GM12878 (cell line): Measurements from ENCODE around the gene RPIA. TPM values are rescaled to one million over a fixed set of nuclear protein-coding genes. Genes with fewer than 3 reads are reported as not detected.

ENCODE experiments used
- ATAC-seq: fragments of 200-7000 bp; cut with Tn5 transposase; 3 replicates; pipeline ENCODE4 v1.9.1; 2020; ENCODE audit warnings: mild to moderate bottlenecking, moderate library complexity
- BruUV-seq: library from RNA; stranded (reverse); fragments of 400-500 nt; replicated peaks from 2 replicates; lab custom pipeline; 2021; lab: Mats Ljungman, UMichigan
- CTCF ChIA-PET: fragments of 300-600 bp; sonication (Branson Sonifier 250); formaldehyde crosslinking; extraction: SDS; loops from one replicate; lab custom pipeline; 2021; ENCODE audit warnings: inconsistent platforms; lab: Yijun Ruan, JAX
- POLR2A ChIA-PET: fragments of 350-600 bp; formaldehyde crosslinking; extraction: SDS; loops from one replicate; lab custom pipeline; 2021; ENCODE audit warnings: inconsistent platforms; lab: Charles Lee
- RAD21 ChIA-PET: fragments of 300-600 bp; sonication (Branson Sonifier 250); formaldehyde crosslinking; loops from one replicate; lab custom pipeline; 2023; ENCODE audit warnings: antibody characterized with exemption; ENCODE audit not compliant: unreplicated experiment; lab: Charles Lee
- SMC1A ChIA-PET: fragments of 300-600 bp; sonication (Branson Sonifier 250); formaldehyde crosslinking; loops from one replicate; lab custom pipeline; 2023; ENCODE audit not compliant: unreplicated experiment, uncharacterized antibody; lab: Charles Lee
- DNase-seq: peaks from one replicate; pipeline ENCODE4 v3.0.0-alpha.2; 2011; ENCODE audit warnings: low read depth, low spot score
- FAIRE-seq: peaks from 3 replicates; lab custom pipeline; 2011; peaks lifted over from hg19 to GRCh38; lab: Jason Lieb, UNC
- H2AFZ ChIP-seq: 2 replicates; pipeline ENCODE4 v1.6.0; 2011; ENCODE audit warnings: low read depth, low read length, control low read depth; ENCODE audit not compliant: control insufficient read depth
- H3K27ac ChIP-seq: 2 replicates; pipeline ENCODE4 v1.5.1; 2011; ENCODE audit warnings: control low read depth; ENCODE audit not compliant: control insufficient read depth, insufficient read depth
- H3K27me3 ChIP-seq, 2 experiments: replicated peaks in 1 of 2; 2 replicates each; pipeline versions ENCODE4 v1.6.0 to v1.6.1; 2011; ENCODE audit warnings: low read length in 1 of 2; ENCODE audit not compliant: control insufficient read depth in 2 of 2, insufficient read depth in 2 of 2
- H3K36me3 ChIP-seq, 2 experiments: 2 replicates each; pipeline ENCODE4 v1.5.1; 2011; ENCODE audit warnings: low read length in 1 of 2; ENCODE audit not compliant: control insufficient read depth in 2 of 2, insufficient read depth in 2 of 2
- H3K4me1 ChIP-seq: 2 replicates; pipeline ENCODE4 v1.6.1; 2011; ENCODE audit warnings: mild to moderate bottlenecking, low read length, moderate library complexity, mixed read lengths; ENCODE audit not compliant: control insufficient read depth, insufficient read depth
- H3K4me2 ChIP-seq: 2 replicates; pipeline ENCODE4 v1.6.0; 2011; ENCODE audit warnings: control low read depth; ENCODE audit not compliant: control insufficient read depth, insufficient read depth
- H3K4me3 ChIP-seq: fragments of 200-600 bp; sonication (generic); 2 replicates; pipeline ENCODE4 v1.5.1; 2016
- H3K79me2 ChIP-seq: 2 replicates; pipeline ENCODE4 v1.6.0; 2011; ENCODE audit warnings: low read length; ENCODE audit not compliant: control insufficient read depth, insufficient read depth
- H3K9ac ChIP-seq: 2 replicates; pipeline ENCODE4 v1.8.0; 2011; ENCODE audit warnings: low read length, control low read depth, mixed read lengths; ENCODE audit not compliant: control insufficient read depth, insufficient read depth
- H3K9me3 ChIP-seq: replicated peaks from 3 replicates; pipeline ENCODE4 v1.5.1; 2011; ENCODE audit warnings: mild to moderate bottlenecking, low read length; ENCODE audit not compliant: control insufficient read depth, insufficient read depth
- H4K20me1 ChIP-seq: 2 replicates; pipeline ENCODE4 v1.6.0; 2011; ENCODE audit not compliant: control insufficient read depth, insufficient read depth
- ATF2 ChIP-seq: IDR thresholded peaks from 2 replicates; pipeline ENCODE4 v1.6.1; 2012; ENCODE audit warnings: low read length, inconsistent platforms
- ATF3 ChIP-seq: IDR thresholded peaks from 2 replicates; pipeline ENCODE4 v1.6.1; 2011; ENCODE audit warnings: low read depth, mild to moderate bottlenecking, low read length, moderate library complexity, borderline replicate concordance; ENCODE audit errors: extremely low read depth
- CBFB ChIP-seq: IDR thresholded peaks from 2 replicates; pipeline ENCODE4 v1.6.1; 2016; ENCODE audit warnings: antibody characterized with exemption, low read depth
- CHD2 ChIP-seq: IDR thresholded peaks from 2 replicates; pipeline ENCODE4 v1.6.1; 2011; ENCODE audit warnings: low read depth, low read length, improper control_type of control experiment, borderline replicate concordance
- E4F1 ChIP-seq: fragments of 450-650 bp; IDR thresholded peaks from 2 replicates; pipeline ENCODE4 v1.6.1; 2018; ENCODE audit warnings: borderline replicate concordance, mild to moderate bottlenecking; ENCODE audit not compliant: partially characterized antibody
- EZH2 ChIP-seq: IDR thresholded peaks from 2 replicates; pipeline ENCODE4 v1.6.1; 2012; ENCODE audit warnings: low read depth, mild to moderate bottlenecking, control low read depth, inconsistent platforms, low read length, borderline replicate concordance; ENCODE audit not compliant: control insufficient read depth
- KAT2A ChIP-seq: conservative IDR thresholded peaks from 2 replicates; pipeline ENCODE4 v1.6.1; 2011; ENCODE audit warnings: low read depth, low read length; ENCODE audit not compliant: control insufficient read depth
- MTA3 ChIP-seq: IDR thresholded peaks from 2 replicates; pipeline ENCODE4 v1.6.1; 2012; ENCODE audit warnings: low read length, inconsistent platforms, borderline replicate concordance
- RELB ChIP-seq: fragments of 450-650 bp; IDR thresholded peaks from 2 replicates; pipeline ENCODE4 v1.6.1; 2017; ENCODE audit warnings: low read depth, mild to moderate bottlenecking, moderate library complexity
- RFX5 ChIP-seq: IDR thresholded peaks from 2 replicates; pipeline ENCODE4 v1.6.1; 2011; ENCODE audit warnings: low read depth, low read length, improper control_type of control experiment
- SMAD1 ChIP-seq: fragments of 450-650 bp; IDR thresholded peaks from 2 replicates; pipeline ENCODE4 v1.6.1; 2018; ENCODE audit warnings: mild to moderate bottlenecking, low read depth; ENCODE audit not compliant: partially characterized antibody
- SPI1 ChIP-seq: IDR thresholded peaks from 2 replicates; pipeline ENCODE4 v1.6.1; 2011; ENCODE audit warnings: low read depth, mild to moderate bottlenecking, low read length, moderate library complexity, borderline replicate concordance; ENCODE audit not compliant: insufficient read depth
- SRF ChIP-seq, 2 experiments: IDR thresholded peaks; 2 replicates each; pipeline ENCODE4 v1.6.1; 2011; ENCODE audit warnings: low read depth in 2 of 2, low read length in 2 of 2, mild to moderate bottlenecking in 1 of 2, moderate library complexity in 1 of 2
- TCF3 ChIP-seq: IDR thresholded peaks from 2 replicates; pipeline ENCODE4 v1.6.1; 2012; ENCODE audit warnings: low read depth, mild to moderate bottlenecking, low read length, borderline replicate concordance; ENCODE audit not compliant: insufficient read depth
- TCF7 ChIP-seq: IDR thresholded peaks from 2 replicates; pipeline ENCODE4 v1.6.1; 2014; ENCODE audit warnings: antibody characterized with exemption, borderline replicate concordance
- ZSCAN29 ChIP-seq: fragments of 450-650 bp; IDR thresholded peaks from 2 replicates; pipeline ENCODE4 v1.6.1; 2017; ENCODE audit warnings: mild to moderate bottlenecking, moderate library complexity
- WGBS: methylation state at CpG from one replicate; pipeline ENCODE4 v1.1.6; 2016; ENCODE audit warnings: low lambda C conversion rate; ENCODE audit not compliant: insufficient replicate concordance, insufficient coverage; ENCODE audit errors: missing lambda C conversion rate; 5-methylcytosine and 5-hydroxymethylcytosine counted together
- in situ Hi-C: fragments of 300-500 bp; cut with MboI; formaldehyde crosslinking; loops from 9 replicates; pipeline ENCODE4 v1.14.3; 2018; ENCODE audit warnings: mixed read lengths
- intact Hi-C: fragments of 100-400 bp; cut with micrococcal nuclease; formaldehyde crosslinking; loops from one replicate; pipeline ENCODE4 v1.14.2; 2022; ENCODE audit not compliant: unreplicated experiment
- polyA plus RNA-seq, 11 experiments: library from polyadenylated mRNA; depleted of rRNA in 4 of 11; unstranded in 6 of 11; stranded (reverse) in 5 of 11; fragments of >200 nt; fragmentation: Nextera tagmentation in 4 of 11; fragmentation: Illumina TruSeq in 1 of 11; extraction: Ambion mirVana in 4 of 11; extraction: Trizol in 1 of 11; gene quantifications; 1 replicate in 1 of 11; 2 replicates in 10 of 11; pipeline versions ENCODE4 v1.2.1 to v1.2.3, GENCODE V29; 2011 to 2016; ENCODE audit warnings: inconsistent platforms in 2 of 11, missing spikeins in 2 of 11, low read depth in 1 of 11
- total RNA-seq, 4 experiments: library from RNA; depleted of rRNA in 3 of 4; stranded (reverse); fragments of >200 nt in 3 of 4; fragmentation: Illumina TruSeq in 1 of 4; extraction: Trizol in 1 of 4; gene quantifications; 2 replicates each; pipeline versions ENCODE4 v1.2.1 to v1.2.3, GENCODE V29; 2013 to 2021

Gene RPIA
- total and polyA plus RNA-seq, 10 of the 15 experiments (the other 5 are each of a cell fraction or from before 2014, with no cell fraction given) = 7.1 to 58.1 (median 41.6) TPM

- Histone ChIP-seq H4K20me1 (no peaks in the 10 kb centered on the region), H3K27ac (no peak overlapping the region), H3K27me3 (no peaks in the 10 kb centered on the region), H3K4me2 (no peak overlapping the region), H3K9me3 (no peaks in the 10 kb centered on the region), H3K4me3 (no peak overlapping the region), H3K36me3 (no peaks in the 10 kb centered on the region), H3K4me1 (no peaks in the 10 kb centered on the region), H3K9ac (no peak overlapping the region), H2AFZ (no peak overlapping the region), H3K79me2 (no peaks in the 10 kb centered on the region)
- intact Hi-C loops = no loop called here
- ATAC-seq = no peak
- in situ Hi-C loops = loop anchor here (25.0 kb wide), 1 partner anchor 592 kb away; the partner anchor contains the start of genes KRCC1 and SMYD1
- no peak for FAIRE-seq
- ChIA-PET CTCF (interaction anchor here (1.3 to 4.4 kb wide), 3 partner anchors 9 to 64 kb away, joined by 5 to 32 read pairs (median 10); no protein-coding TSS in a partner anchor), SMC1A (interaction anchor here (1.7 kb wide), 1 partner anchor 9 kb away, joined by 6 read pairs; no protein-coding TSS in a partner anchor), POLR2A (no interaction called here), RAD21 (interaction anchor here (0.8 to 2.2 kb wide), 2 partner anchors 27 to 64 kb away, joined by 3 to 5 read pairs; no protein-coding TSS in a partner anchor)
- DNase-seq = no peak
- BruUV-seq = no TSS peak
- 7% methylated on average over 2 of the region's 2 CpGs for WGBS
- TF ChIP-seq RELB (no peak), CHD2 (no peak), EZH2 (no peak), ATF2 (no peak), ZSCAN29 (no peak), SRF (IDR thresholded peaks at IDR 0.05; ENCODE audit: low read depth in 2 of 2, low read length in 2 of 2) (no peak), RFX5 (no peak), ATF3 (no peak), CBFB (no peak), SMAD1 (no peak), KAT2A (no peak), E4F1 (no peak), TCF3 (no peak), TCF7 (no peak), SPI1 (no peak), MTA3 (no peak)
Measured at GRCh38 chr2:88654714-88655113, 36.8 kb upstream of the RPIA start.
